Psoas muscle (tissue), 8 donors: ENCODE data around the gene BAD. TPM values are rescaled to one million over a fixed set of nuclear protein-coding genes. Genes with fewer than 3 reads are reported as not detected.

ENCODE experiments used
- ATAC-seq, 4 donors: fragments of 200-7000 bp; cut with Tn5 transposase; one replicate each; pipeline ENCODE4 v1.9.1; 2020; ENCODE audit warnings: moderate library complexity in 3 of 4, mild to moderate bottlenecking in 2 of 4
- DNase-seq, 2 donors: peaks; one replicate each; pipeline ENCODE4 v3.0.0-alpha.2; 2020
- H3K27ac ChIP-seq: fragments of 200-600 bp; one replicate; pipeline ENCODE4 v1.8.0; 2022
- H3K27me3 ChIP-seq, 3 donors: fragments of 200-600 bp in 1 of 3; one replicate each; pipeline versions ENCODE4 v1.6.1 to v1.8.0; 2013 to 2022; ENCODE audit warnings: low read length in 2 of 3, mild to moderate bottlenecking in 2 of 3, moderate library complexity in 1 of 3; ENCODE audit not compliant: insufficient read depth in 3 of 3
- H3K36me3 ChIP-seq, 2 donors: fragments of 200-600 bp in 1 of 2; one replicate each; pipeline versions ENCODE4 v1.6.1 to v1.8.0; 2013 to 2022; ENCODE audit warnings: low read depth in 1 of 2, mild to moderate bottlenecking in 1 of 2, moderate library complexity in 1 of 2; ENCODE audit not compliant: insufficient read depth in 1 of 2
- H3K4me1 ChIP-seq: fragments of 200-600 bp; one replicate; pipeline ENCODE4 v1.8.0; 2022
- H3K4me3 ChIP-seq: fragments of 200-600 bp; one replicate; pipeline ENCODE4 v1.8.0; 2022; ENCODE audit warnings: mild to moderate bottlenecking
- H3K9me3 ChIP-seq: fragments of 200-600 bp; one replicate; pipeline ENCODE4 v1.8.0; 2022
- CTCF ChIP-seq: fragments of 200-600 bp; IDR thresholded peaks from one replicate; pipeline ENCODE4 v1.8.0; 2022; ENCODE audit warnings: antibody characterized with exemption
- WGBS, 3 donors: extraction: QIAGEN DNeasy Blood & Tissue Kit; methylation state at CpG; one replicate each; pipeline versions ENCODE4 v1.1.6 to v1.1.7; 2013; 5-methylcytosine and 5-hydroxymethylcytosine counted together
- intact Hi-C, 2 donors: fragments of 100-400 bp; cut with DNase I; formaldehyde crosslinking; loops; one replicate each; pipeline versions ENCODE4 v1.11.0 to v1.14.2; 2022
- polyA plus RNA-seq, 3 donors: library from polyadenylated mRNA; stranded (reverse); fragments of 200-250 nt; gene quantifications; one replicate each; pipeline ENCODE4 v1.2.3, GENCODE V29; 2013
- total RNA-seq, 4 donors: library from RNA; stranded (reverse); fragmentation: NEBNext Ultra II Directional in 2 of 4; extraction: Animal tissue kit (Norgen Biotek cat#: 25700) in 2 of 4; gene quantifications; one replicate each; pipeline versions ENCODE4 v1.2.1 to v1.2.4, GENCODE V29; 2021 to 2023
- donor health status: healthy with polysubstance abuse.
- donor health status: DM: no; HTN: no; CAD: no; lungs with moderate emphysema.
- donor health status: Bipolar disorder and iron deficiency.
- donor health status: healthy.
- donor health status: DM: yes; HTN: yes; CAD: no.
- donor health status: DM: no; HTN: no; CAD: no.
- donor health status: DM: no; HTN: no; CAD: no.
- donor health status: DM: yes; HTN: yes; CAD: no.

The BAD gene
- total and polyA plus RNA-seq, 7 donors: 27.7 to 135 (median 30.5) TPM

GRCh38 chr11:64239662-64240434 is 44.6 kb downstream of the BAD start:
- Histone ChIP-seq H3K27me3 (no peaks in the 10 kb centered on the region), H3K27ac (peak overlapping the region; percentile 99), H3K36me3 (peaks cover 0 to 38% of the 10 kb centered on the region in 2 donors), H3K9me3 (no peaks in the 10 kb centered on the region), H3K4me3 (peak overlapping the region; percentile 93), H3K4me1 (peaks cover 39% of the 10 kb centered on the region)
- intact Hi-C loops: no loop called here
- ATAC-seq (no peak), DNase-seq (peak in 1 of 2 donors; percentile 61)
- WGBS, 3 donors: 75 to 82% (median 81%) methylated on average over 11 of the region's 11 CpGs
- no peak for TF ChIP-seq CTCF

- WGBS, 3 donors: 66 to 84% (median 72%) methylated on average over 5 of the region's 5 CpGs
These were observed 45.5 kb downstream of the BAD start for GRCh38 chr11:64238999-64239398.

GRCh38 chr11:64238076-64238475 is 46.4 kb downstream of the BAD start:
- no peak for TF ChIP-seq CTCF
- 89 to 90% (median 90%) methylated on average over 9 of the region's 9 CpGs for WGBS, 3 donors
- H3K36me3 ChIP-seq: peaks cover 0 to 20% of the 10 kb centered on the region in 2 donors
- ATAC-seq: no peak
- peaks cover 30% of the 10 kb centered on the region for H3K4me1 ChIP-seq
- H3K9me3 ChIP-seq: no peaks in the 10 kb centered on the region
- DNase-seq: peak in 1 of 2 donors; percentile 51
- intact Hi-C loops: no loop called here
- H3K4me3 ChIP-seq: no peak overlapping the region
- no peak overlapping the region for H3K27ac ChIP-seq
- H3K27me3 ChIP-seq: no peaks in the 10 kb centered on the region

More at GRCh38 chr11:64238999-64239398, 45.5 kb downstream of the BAD start:
- no peaks in the 10 kb centered on the region for H3K27me3 ChIP-seq
- no peak overlapping the region for H3K4me3 ChIP-seq
- no peak for DNase-seq
- no peaks in the 10 kb centered on the region for H3K9me3 ChIP-seq
- intact Hi-C loops: no loop called here
- no peak for ATAC-seq
- TF ChIP-seq CTCF: no peak
- peaks cover 33% of the 10 kb centered on the region for H3K4me1 ChIP-seq
- peaks cover 0 to 30% of the 10 kb centered on the region in 2 donors for H3K36me3 ChIP-seq
- peak overlapping the region; percentile 99 for H3K27ac ChIP-seq

GRCh38 chr11:64237484-64237951 is 46.9 kb downstream of the BAD start:
- Histone ChIP-seq H3K27me3 (no peaks in the 10 kb centered on the region), H3K36me3 (peaks cover 0 to 18% of the 10 kb centered on the region in 2 donors), H3K4me3 (no peak overlapping the region), H3K4me1 (peaks cover 24% of the 10 kb centered on the region), H3K27ac (no peak overlapping the region), H3K9me3 (no peaks in the 10 kb centered on the region)
- DNase-seq (peak in 1 of 2 donors; percentile 48), ATAC-seq (no peak)
- TF ChIP-seq CTCF: no peak
- 67 to 76% (median 71%) methylated on average over 12 of the region's 12 CpGs for WGBS, 3 donors
- intact Hi-C loops: no loop called here
